ENCODE measurements around the gene GABRA6. TPM values are rescaled to one million over a fixed set of nuclear protein-coding genes. Genes with fewer than 3 reads are reported as not detected.

Gene GABRA6
- total and polyA plus RNA-seq, 2 of the 13 experiments (the other 11 are each of a cell fraction or from before 2014, with no cell fraction given): not detected

DNA sequence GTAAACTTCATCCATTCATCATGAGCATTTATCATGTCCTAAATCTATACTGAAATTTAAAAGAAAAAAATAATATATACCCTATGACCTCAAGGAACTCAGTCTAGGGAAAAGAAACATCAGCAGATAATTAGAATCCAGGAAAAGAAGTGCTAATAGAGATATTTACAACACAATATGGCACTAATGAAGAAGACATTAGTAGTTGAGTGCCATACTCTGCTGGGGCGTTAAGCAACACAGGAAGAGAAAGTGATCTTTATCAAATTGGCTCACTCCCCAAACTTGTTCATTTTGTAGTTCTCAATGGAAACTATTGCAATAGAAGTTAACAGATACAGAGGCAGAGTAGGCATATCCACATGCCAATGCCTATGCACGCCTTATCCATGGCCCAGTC is 27.5 kb downstream of the GABRA6 start:
- Histone ChIP-seq H3K27ac (ENCODE audit: extremely low read length, insufficient read depth, low read length) (no peak overlapping the region), H3K4me3 (replicated peaks in 1 of 3; ENCODE audit: insufficient read depth in 1 of 3, low read depth in 2 of 3, low read length in 3 of 3) (no peak overlapping the region), H2AFZ (ENCODE audit: low read length) (no peak overlapping the region), H3K27me3 (ENCODE audit: control insufficient read depth in 1 of 2, insufficient read depth in 2 of 2, low read length in 2 of 2) (no peaks in the 10 kb centered on the region; a peak in 1 of 5 replicates), H3K79me2 (ENCODE audit: insufficient read depth, low read length) (no peaks in the 10 kb centered on the region), H3K36me3 (replicated peaks in 1 of 2; ENCODE audit: control insufficient read depth in 1 of 2, insufficient read depth in 2 of 2, low read length in 2 of 2) (no peaks in the 10 kb centered on the region), H3K9ac (ENCODE audit: insufficient read depth, low read depth, low read length) (no peak overlapping the region), H4K20me1 (ENCODE audit: insufficient read depth, low read length) (no peaks in the 10 kb centered on the region), H3K9me3 (ENCODE audit: low read length) (no peaks in the 10 kb centered on the region), H3K4me2 (ENCODE audit: low read depth, low read length) (no peak overlapping the region), H3K4me1 (ENCODE audit: insufficient read depth, low read length) (no peaks in the 10 kb centered on the region)
- no peak for FAIRE-seq
- no peak for ATAC-seq
- WGBS (ENCODE audit: low lambda C conversion rate): 2% methylated on average over 2 of the region's 2 CpGs
- no TSS peak for BruUV-seq (replicated peaks)
- POLR2A ChIA-PET: no interaction called here
- DNase-seq (ENCODE audit: low spot score): no peak
- TF ChIP-seq, protein P1, sequence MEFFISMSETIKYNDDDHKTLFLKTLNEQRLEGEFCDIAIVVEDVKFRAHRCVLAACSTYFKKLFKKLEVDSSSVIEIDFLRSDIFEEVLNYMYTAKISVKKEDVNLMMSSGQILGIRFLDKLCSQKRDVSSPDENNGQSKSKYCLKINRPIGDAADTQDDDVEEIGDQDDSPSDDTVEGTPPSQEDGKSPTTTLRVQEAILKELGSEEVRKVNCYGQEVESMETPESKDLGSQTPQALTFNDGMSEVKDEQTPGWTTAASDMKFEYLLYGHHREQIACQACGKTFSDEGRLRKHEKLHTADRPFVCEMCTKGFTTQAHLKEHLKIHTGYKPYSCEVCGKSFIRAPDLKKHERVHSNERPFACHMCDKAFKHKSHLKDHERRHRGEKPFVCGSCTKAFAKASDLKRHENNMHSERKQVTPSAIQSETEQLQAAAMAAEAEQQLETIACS (CRISPR knock-in tag; IDR thresholded peaks at IDR 0.05): no peak
- TF ChIP-seq, protein P2, sequence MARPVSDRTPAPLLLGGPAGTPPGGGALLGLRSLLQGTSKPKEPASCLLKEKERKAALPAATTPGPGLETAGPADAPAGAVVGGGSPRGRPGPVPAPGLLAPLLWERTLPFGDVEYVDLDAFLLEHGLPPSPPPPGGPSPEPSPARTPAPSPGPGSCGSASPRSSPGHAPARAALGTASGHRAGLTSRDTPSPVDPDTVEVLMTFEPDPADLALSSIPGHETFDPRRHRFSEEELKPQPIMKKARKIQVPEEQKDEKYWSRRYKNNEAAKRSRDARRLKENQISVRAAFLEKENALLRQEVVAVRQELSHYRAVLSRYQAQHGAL (CRISPR knock-in tag; IDR thresholded peaks at IDR 0.05; ENCODE audit: not compliant biosample characterization): no peak
- no peak for TF ChIP-seq NCOR1 (IDR thresholded peaks at IDR 0.05; ENCODE audit: borderline replicate concordance, low read length)
- TF ChIP-seq ZC3H4 (CRISPR knock-in tag; IDR thresholded peaks at IDR 0.05; ENCODE audit: borderline replicate concordance): no peak
- no peak for TF ChIP-seq MAFK (conservative IDR thresholded peaks at IDR 0.05 in 1 of 2, IDR thresholded peaks at IDR 0.05 in 1 of 2; ENCODE audit: low read length in 2 of 2)
- TF ChIP-seq ZNF260 (CRISPR knock-in tag; IDR thresholded peaks at IDR 0.05; ENCODE audit: borderline replicate concordance, low read depth): no peak
- no peak for TF ChIP-seq MTA1 (CRISPR knock-in tag; IDR thresholded peaks at IDR 0.05; ENCODE audit: borderline replicate concordance)
- TF ChIP-seq MYNN (CRISPR knock-in tag; IDR thresholded peaks at IDR 0.05; ENCODE audit: low read depth): no peak
- TF ChIP-seq ZNF563 (CRISPR knock-in tag; IDR thresholded peaks at IDR 0.05): no peak
- no peak for TF ChIP-seq ZNF530 (CRISPR knock-in tag; IDR thresholded peaks at IDR 0.05; ENCODE audit: low read depth)
- CTCF ChIA-PET (ENCODE audit: low intra/inter-chr PET ratio, low total read pairs): no interaction called here
- intact Hi-C loops (cut with micrococcal nuclease; ENCODE audit: unreplicated experiment): no loop called here
- in situ Hi-C loops (cut with HindIII; ENCODE audit: extremely low pct_ligation_motif_present, low pct_unique_long_range_greater_than_20kb): no loop called here
